ENCODE measurements around the gene OR6S1. TPM values are rescaled to one million over a fixed set of nuclear protein-coding genes. Genes with fewer than 3 reads are reported as not detected.

The OR6S1 gene
- total RNA-seq, 1 experiment from 2014 or later = not detected

DNA sequence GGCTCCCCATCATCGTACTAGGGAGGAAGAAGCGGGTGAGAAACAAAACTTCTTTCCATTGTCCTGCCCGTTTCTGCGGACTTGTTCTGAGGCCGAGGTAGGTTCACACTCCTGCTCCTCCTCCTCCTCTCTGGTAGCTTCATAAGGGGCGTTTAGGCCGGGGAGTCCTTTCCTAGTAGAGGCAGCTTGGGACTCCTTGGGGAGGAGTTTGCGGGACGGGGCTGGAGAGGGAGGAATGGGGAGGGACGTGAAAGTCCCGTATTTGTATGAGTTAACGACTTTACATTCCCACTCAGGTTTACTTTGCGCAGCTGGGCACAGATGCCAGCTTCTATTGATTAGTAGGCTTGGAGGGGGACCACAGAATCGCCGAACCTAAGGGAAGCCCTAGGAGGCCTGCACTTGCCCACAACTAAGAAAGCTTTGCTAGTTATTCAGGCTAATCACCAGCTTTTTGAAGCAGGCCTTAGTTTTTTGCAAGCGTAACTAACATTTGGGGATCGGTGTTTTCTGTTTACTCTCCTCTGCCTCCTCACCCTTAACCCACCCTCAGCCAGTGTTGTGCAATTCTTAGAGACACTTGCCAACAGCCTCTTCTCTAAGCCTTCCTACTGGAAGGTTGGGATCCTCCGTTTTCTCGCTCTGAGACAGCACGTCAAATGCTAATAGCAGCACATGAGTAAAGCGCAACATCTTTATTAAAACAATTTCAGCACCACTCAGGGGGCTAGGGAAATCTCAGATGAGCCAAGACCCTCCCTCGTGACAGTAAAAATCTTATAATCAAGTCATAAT is 43.4 kb upstream of the OR6S1 start:
- DNase-seq = peak in 1 of 2 experiments; percentile 52
- Histone ChIP-seq H3K27me3 (replicated peaks; ENCODE audit: control insufficient read depth, insufficient read depth, low read length) (no peaks in the 10 kb centered on the region), H3K9me3 (no peaks in the 10 kb centered on the region), H3K4me1 (peaks cover 28% of the 10 kb centered on the region), H3K36me3 (ENCODE audit: control insufficient read depth, insufficient read depth, low read length) (no peaks in the 10 kb centered on the region; the same call in 1 of the 2 replicates), H3K4me3 (ENCODE audit: low read depth, low read length) (peak overlapping the region; percentile 61)
- Mint-ChIP-seq H3K9me3 (ENCODE audit: unreplicated experiment) (no peaks in the 10 kb centered on the region), H3K27me3 (ENCODE audit: insufficient read depth, unreplicated experiment) (no peaks in the 10 kb centered on the region), H3K36me3 (ENCODE audit: insufficient read depth, unreplicated experiment) (peaks cover 6% of the 10 kb centered on the region), H3K27ac (ENCODE audit: unreplicated experiment) (no peak overlapping the region), H3K4me1 (ENCODE audit: low read depth, unreplicated experiment) (peaks cover 22% of the 10 kb centered on the region), H3K4me3 (ENCODE audit: unreplicated experiment) (no peak overlapping the region)
- intact Hi-C loops (cut with micrococcal nuclease; ENCODE audit: unreplicated experiment) = loop anchor here (5.0 kb wide), 2 partner anchors 138 to 268 kb away; no protein-coding TSS in a partner anchor
- ChIA-PET CTCF (interaction anchor here (0.9 to 1.7 kb wide), 4 partner anchors 28 to 171 kb away, joined by 3 to 13 read pairs (median 4); no protein-coding TSS in a partner anchor), POLR2A (interaction anchor here (0.6 kb wide), 1 partner anchor 70 kb away, joined by 3 read pairs; no protein-coding TSS in a partner anchor)
- TF ChIP-seq, protein P1, sequence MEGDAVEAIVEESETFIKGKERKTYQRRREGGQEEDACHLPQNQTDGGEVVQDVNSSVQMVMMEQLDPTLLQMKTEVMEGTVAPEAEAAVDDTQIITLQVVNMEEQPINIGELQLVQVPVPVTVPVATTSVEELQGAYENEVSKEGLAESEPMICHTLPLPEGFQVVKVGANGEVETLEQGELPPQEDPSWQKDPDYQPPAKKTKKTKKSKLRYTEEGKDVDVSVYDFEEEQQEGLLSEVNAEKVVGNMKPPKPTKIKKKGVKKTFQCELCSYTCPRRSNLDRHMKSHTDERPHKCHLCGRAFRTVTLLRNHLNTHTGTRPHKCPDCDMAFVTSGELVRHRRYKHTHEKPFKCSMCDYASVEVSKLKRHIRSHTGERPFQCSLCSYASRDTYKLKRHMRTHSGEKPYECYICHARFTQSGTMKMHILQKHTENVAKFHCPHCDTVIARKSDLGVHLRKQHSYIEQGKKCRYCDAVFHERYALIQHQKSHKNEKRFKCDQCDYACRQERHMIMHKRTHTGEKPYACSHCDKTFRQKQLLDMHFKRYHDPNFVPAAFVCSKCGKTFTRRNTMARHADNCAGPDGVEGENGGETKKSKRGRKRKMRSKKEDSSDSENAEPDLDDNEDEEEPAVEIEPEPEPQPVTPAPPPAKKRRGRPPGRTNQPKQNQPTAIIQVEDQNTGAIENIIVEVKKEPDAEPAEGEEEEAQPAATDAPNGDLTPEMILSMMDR (IDR thresholded peaks at IDR 0.05; ENCODE audit: insufficient read depth in 1 of 2, low read depth in 1 of 2, low read length in 1 of 2, severe bottlenecking in 1 of 2, unreplicated experiment in 1 of 2) = no peak
- BruUV-seq (replicated peaks) = TSS peak; percentile 36

DNA sequence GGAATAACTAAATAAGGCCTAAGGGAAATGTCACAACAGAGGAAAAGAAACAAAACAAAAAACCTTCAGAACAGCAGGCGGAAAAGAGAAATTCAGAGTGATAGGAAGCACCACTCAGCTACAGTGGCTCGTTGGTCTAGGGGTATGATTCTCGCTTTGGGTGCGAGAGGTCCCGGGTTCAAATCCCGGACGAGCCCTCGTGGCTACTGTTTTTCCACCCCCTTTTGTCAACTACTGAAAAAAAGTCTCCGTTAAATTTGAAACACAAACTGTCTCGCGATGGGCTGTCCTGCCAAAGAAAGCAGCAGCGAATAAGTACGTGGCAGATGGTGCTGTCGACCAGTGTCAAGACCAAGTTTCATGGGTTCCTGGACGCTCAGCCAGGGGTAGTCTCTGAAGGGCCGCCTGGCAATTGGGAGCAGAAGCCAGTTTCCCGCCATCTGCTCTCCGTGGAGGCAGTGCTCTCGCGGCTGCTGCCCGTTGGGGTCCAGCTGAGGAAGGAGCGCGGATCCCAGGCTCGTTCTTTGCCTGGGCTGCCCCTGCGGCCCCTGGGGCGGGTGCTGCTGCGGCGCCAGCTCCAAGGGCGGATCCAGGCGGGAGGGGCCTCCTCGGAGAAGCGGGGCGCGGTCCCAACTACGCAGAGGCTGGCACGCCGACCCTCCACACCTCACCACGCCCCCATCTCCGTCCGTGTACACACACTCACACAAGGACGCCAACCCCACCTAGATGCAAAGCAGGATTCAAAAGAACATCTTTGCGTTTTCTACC is 42.6 kb upstream of the OR6S1 start, which contains the start of gene RNASE4:
Gene RNASE4 (plus strand): TSS at position 670 of the 771 bp plus-strand sequence. CDS start 14,812 bp downstream, outside the sequence.
- Mint-ChIP-seq H3K9me3 (ENCODE audit: unreplicated experiment) (no peaks in the 10 kb centered on the region), H3K27ac (ENCODE audit: unreplicated experiment) (no peak within 1 kb of the TSS), H3K27me3 (ENCODE audit: insufficient read depth, unreplicated experiment) (no peaks in the 10 kb centered on the region), H3K36me3 (ENCODE audit: insufficient read depth, unreplicated experiment) (peaks cover under 1% of the 10 kb centered on the region), H3K4me1 (ENCODE audit: low read depth, unreplicated experiment) (peaks cover 22% of the 10 kb centered on the region), H3K4me3 (ENCODE audit: unreplicated experiment) (no peak within 1 kb of the TSS)
- CTCF ChIA-PET = interaction anchor here (0.9 to 1.7 kb wide), 3 partner anchors 27 to 71 kb away, joined by 3 to 13 read pairs (median 4); no protein-coding TSS in a partner anchor
- Histone ChIP-seq H3K4me1 (peaks cover 28% of the 10 kb centered on the region), H3K27me3 (replicated peaks; ENCODE audit: control insufficient read depth, insufficient read depth, low read length) (no peaks in the 10 kb centered on the region), H3K4me3 (ENCODE audit: low read depth, low read length) (peak within 1 kb of the TSS; percentile 61), H3K9me3 (no peaks in the 10 kb centered on the region), H3K36me3 (ENCODE audit: control insufficient read depth, insufficient read depth, low read length) (no peaks in the 10 kb centered on the region)
- POLR2A ChIA-PET = interaction anchor here (0.6 to 1.7 kb wide), 3 partner anchors 69 to 341 kb away, joined by 3 to 9 read pairs (median 5); partner anchors contain the start of genes PARP2 and PIP4P1
- no TSS peak for BruUV-seq (replicated peaks)
- peak; percentile 82 to 84 for DNase-seq
- intact Hi-C loops (cut with micrococcal nuclease; ENCODE audit: unreplicated experiment) = loop anchor here (1.0 to 5.0 kb wide), 4 partner anchors 137 to 341 kb away; partner anchors contain the start of genes PARP2 and PIP4P1
- TF ChIP-seq, protein P1 (IDR thresholded peaks at IDR 0.05; ENCODE audit: insufficient read depth in 1 of 2, low read depth in 1 of 2, low read length in 1 of 2, severe bottlenecking in 1 of 2, unreplicated experiment in 1 of 2) = no peak
